Measurements from ENCODE around the gene ANKRD13A. TPM values are rescaled to one million over a fixed set of nuclear protein-coding genes. Genes with fewer than 3 reads are reported as not detected.

ANKRD13A gene
- total and polyA plus RNA-seq, 2 donors (not counting 3 experiments of a cell fraction or from before 2014, with no cell fraction given) = 37.0 to 43.9 TPM

DNA sequence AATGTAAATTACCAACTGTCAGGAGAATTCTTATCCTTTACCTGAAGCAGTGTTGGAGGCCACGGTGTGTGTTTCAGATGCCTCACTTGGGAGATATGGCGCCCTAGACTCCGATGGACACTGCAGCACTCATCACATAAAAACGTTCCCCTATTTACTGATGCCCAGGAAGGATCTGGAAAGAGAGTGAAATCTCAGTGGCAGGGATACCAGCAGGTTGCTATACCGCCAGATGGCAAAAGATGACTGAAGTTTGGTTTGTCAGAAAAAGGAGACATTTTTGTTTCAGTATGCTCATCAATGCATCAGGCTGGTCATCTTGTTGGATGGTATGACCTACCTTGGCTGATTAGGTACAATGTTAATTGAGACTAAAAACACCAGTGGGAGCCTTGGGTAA lies 7.6 kb upstream of the ANKRD13A start:
- H3K36me3 ChIP-seq (ENCODE audit: control insufficient read depth in 2 of 2, extremely low read depth in 1 of 2, insufficient read depth in 2 of 2, low read length in 2 of 2) = peaks cover 0 to 6% of the 10 kb centered on the region in 2 experiments
- dilution Hi-C loops (cut with MboI; ENCODE audit: extremely low pct_ligation_motif_present, low sequenced_read_pairs) = no loop called here
- no peak overlapping the region for H3K4me3 ChIP-seq (replicated peaks in 1 of 3; ENCODE audit: insufficient read depth in 1 of 3, low read depth in 1 of 3, low read length in 3 of 3)
- no peak overlapping the region for H3K27ac ChIP-seq (ENCODE audit: insufficient read depth, low read depth, low read length)
- no peak overlapping the region for H3K9ac ChIP-seq (replicated peaks; ENCODE audit: extremely low read depth, insufficient read depth, low read length)
- H3K27me3 ChIP-seq (ENCODE audit: control insufficient read depth in 2 of 2, insufficient read depth in 2 of 2, low read length in 2 of 2) = no peaks in the 10 kb centered on the region
- no peaks in the 10 kb centered on the region for H3K9me3 ChIP-seq (replicated peaks; ENCODE audit: control insufficient read depth, insufficient read depth, low read length)
- no peak for DNase-seq (ENCODE audit: low read depth, low spot score)
- TF ChIP-seq POLR2A (IDR thresholded peaks at IDR 0.05; ENCODE audit: low read depth, low read length) = no peak
- no peak for TF ChIP-seq POLR2AphosphoS5 (IDR thresholded peaks at IDR 0.05; ENCODE audit: insufficient read depth, low read depth, low read length)
- TF ChIP-seq CTCF (IDR thresholded peaks at IDR 0.05; ENCODE audit: extremely low read depth in 1 of 2, insufficient read depth in 1 of 2, low read depth in 1 of 2, low read length in 2 of 2) = no peak
- TF ChIP-seq GATA2 (IDR thresholded peaks at IDR 0.05; ENCODE audit: insufficient read depth, insufficient read length, low read depth, low read length) = no peak
- no peak for TF ChIP-seq EZH2 (IDR thresholded peaks at IDR 0.05; ENCODE audit: borderline replicate concordance, low read depth, low read length, severe bottlenecking)
- no peak for TF ChIP-seq FOS (IDR thresholded peaks at IDR 0.05; ENCODE audit: borderline replicate concordance, insufficient read depth, low read length)
- TF ChIP-seq, protein P1, sequence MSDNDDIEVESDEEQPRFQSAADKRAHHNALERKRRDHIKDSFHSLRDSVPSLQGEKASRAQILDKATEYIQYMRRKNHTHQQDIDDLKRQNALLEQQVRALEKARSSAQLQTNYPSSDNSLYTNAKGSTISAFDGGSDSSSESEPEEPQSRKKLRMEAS (IDR thresholded peaks at IDR 0.05; ENCODE audit: insufficient read depth, insufficient read length) = no peak
- no peak for TF ChIP-seq MYC (IDR thresholded peaks at IDR 0.05; ENCODE audit: low read depth, low read length)
- TF ChIP-seq JUN (IDR thresholded peaks at IDR 0.05; ENCODE audit: borderline replicate concordance, insufficient read depth, insufficient read length, low read depth) = no peak
- ChIA-PET POLR2A (no interaction called here), CTCF (no interaction called here)
- peaks cover 44% of the 10 kb centered on the region for H3K79me2 ChIP-seq (ENCODE audit: control insufficient read depth, insufficient read depth, low read length)
- H3K9me1 ChIP-seq (replicated peaks; ENCODE audit: control insufficient read depth, extremely low read depth, insufficient read depth, low read length) = no peaks in the 10 kb centered on the region
- intact Hi-C loops (cut with micrococcal nuclease) = no loop called here
- H2AFZ ChIP-seq (ENCODE audit: low read depth, low read length) = no peak overlapping the region
- H3K4me1 ChIP-seq (ENCODE audit: control insufficient read depth, extremely low read depth, insufficient read depth, low read length) = peaks cover 38% of the 10 kb centered on the region
- H3K4me2 ChIP-seq (ENCODE audit: insufficient read depth, low read length) = no peak overlapping the region
- no peak for FAIRE-seq
- no TSS peak for BruUV-seq (replicated peaks)
- H4K20me1 ChIP-seq (replicated peaks; ENCODE audit: control insufficient read depth, extremely low read depth, insufficient read depth, low read length) = no peaks in the 10 kb centered on the region
